ENCODE results near the gene SAV1. TPM values are rescaled to one million over a fixed set of nuclear protein-coding genes. Genes with fewer than 3 reads are reported as not detected.

Gene SAV1
- polyA plus RNA-seq, 1 of the 3 experiments (the other 2 are of a cell fraction): 8.9 TPM

DNA sequence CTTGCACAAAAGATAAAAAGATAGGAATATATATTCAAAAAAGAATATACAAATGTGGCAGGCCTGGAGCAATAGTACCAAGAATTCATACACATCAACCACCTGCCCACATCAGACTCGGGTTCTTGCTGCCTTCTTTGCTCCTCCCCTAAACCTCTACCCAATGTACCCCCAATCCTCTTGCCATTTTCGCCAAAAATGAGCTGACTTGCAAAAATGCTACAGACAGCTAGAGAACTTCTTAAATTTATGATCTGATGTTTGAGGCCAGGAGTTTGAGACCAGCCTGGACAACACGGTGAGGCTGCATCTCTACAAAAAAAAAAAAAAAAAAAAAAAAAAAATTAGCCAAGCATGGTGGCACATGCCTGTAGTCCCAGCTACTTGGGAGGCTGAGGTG, 42.9 kb upstream of the SAV1 start (continued):
- TF ChIP-seq CHD2 (IDR thresholded peaks at IDR 0.05; ENCODE audit: low read length, partially characterized antibody): no peak

DNA sequence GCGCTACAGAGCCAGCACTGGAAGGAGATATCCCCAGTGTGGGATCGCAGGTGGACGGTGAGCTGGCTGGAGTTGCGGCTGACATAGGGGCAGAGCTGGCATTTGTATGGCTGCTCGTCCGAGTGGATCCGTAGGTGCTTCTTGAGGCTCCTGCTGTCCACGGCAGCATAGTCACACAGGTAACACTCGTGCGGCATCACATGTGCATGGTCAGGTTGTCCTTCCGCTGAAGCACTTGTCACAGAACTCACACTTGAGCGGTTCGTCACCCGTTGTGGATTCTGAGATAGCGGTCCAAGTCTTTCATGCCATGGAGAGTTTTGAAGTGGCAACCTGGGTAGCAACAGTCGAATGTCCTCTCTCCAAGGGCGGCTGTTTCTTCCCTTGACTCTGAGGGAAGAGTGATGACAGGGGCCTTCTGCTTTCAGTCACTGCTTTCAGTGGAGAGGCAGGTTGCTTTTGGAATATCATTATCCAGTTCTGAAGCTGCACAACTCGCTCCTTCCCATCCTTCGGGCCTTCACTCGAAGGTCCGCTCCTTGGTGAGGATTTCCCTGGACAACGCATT, 37.0 kb upstream of the SAV1 start:
- H3K9me2 ChIP-seq: no peaks in the 10 kb centered on the region
- H3K79me2 ChIP-seq (ENCODE audit: insufficient read depth): no peaks in the 10 kb centered on the region
- H3K9me3 ChIP-seq: no peaks in the 10 kb centered on the region
- H3K36me3 ChIP-seq (replicated peaks in 1 of 2; ENCODE audit: control insufficient read depth in 1 of 2, insufficient read depth in 2 of 2, low read length in 1 of 2): no peaks in the 10 kb centered on the region
- no peak overlapping the region for H3K4me3 ChIP-seq (ENCODE audit: low read depth in 2 of 2, low read length in 1 of 2)
- H3K4me1 ChIP-seq (ENCODE audit: control insufficient read depth in 1 of 2, insufficient read depth in 2 of 2, low read depth in 1 of 2, low read length in 1 of 2): no peaks in the 10 kb centered on the region
- H3K9ac ChIP-seq: no peak overlapping the region
- H3F3A ChIP-seq (replicated peaks; ENCODE audit: insufficient read depth): no peaks in the 10 kb centered on the region
- TF ChIP-seq JUND (IDR thresholded peaks at IDR 0.05) (no peak), EZH2phosphoT487 (IDR thresholded peaks at IDR 0.05; ENCODE audit: borderline replicate concordance, low read depth) (no peak), FOXJ3 (CRISPR knock-in tag; IDR thresholded peaks at IDR 0.05) (no peak)
- TF ChIP-seq, protein P1, sequence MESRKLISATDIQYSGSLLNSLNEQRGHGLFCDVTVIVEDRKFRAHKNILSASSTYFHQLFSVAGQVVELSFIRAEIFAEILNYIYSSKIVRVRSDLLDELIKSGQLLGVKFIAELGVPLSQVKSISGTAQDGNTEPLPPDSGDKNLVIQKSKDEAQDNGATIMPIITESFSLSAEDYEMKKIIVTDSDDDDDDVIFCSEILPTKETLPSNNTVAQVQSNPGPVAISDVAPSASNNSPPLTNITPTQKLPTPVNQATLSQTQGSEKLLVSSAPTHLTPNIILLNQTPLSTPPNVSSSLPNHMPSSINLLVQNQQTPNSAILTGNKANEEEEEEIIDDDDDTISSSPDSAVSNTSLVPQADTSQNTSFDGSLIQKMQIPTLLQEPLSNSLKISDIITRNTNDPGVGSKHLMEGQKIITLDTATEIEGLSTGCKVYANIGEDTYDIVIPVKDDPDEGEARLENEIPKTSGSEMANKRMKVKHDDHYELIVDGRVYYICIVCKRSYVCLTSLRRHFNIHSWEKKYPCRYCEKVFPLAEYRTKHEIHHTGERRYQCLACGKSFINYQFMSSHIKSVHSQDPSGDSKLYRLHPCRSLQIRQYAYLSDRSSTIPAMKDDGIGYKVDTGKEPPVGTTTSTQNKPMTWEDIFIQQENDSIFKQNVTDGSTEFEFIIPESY (IDR thresholded peaks at IDR 0.05; ENCODE audit: borderline replicate concordance, low read depth): no peak
- TF ChIP-seq, protein P2, sequence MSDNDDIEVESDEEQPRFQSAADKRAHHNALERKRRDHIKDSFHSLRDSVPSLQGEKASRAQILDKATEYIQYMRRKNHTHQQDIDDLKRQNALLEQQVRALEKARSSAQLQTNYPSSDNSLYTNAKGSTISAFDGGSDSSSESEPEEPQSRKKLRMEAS (IDR thresholded peaks at IDR 0.05; ENCODE audit: low read depth): no peak
- DNase-seq: no peak
- no peak overlapping the region for H2AFZ ChIP-seq (ENCODE audit: low read depth)
- no peak overlapping the region for H3K4me2 ChIP-seq
- CTCF ChIA-PET: no interaction called here
- H4K20me1 ChIP-seq (ENCODE audit: insufficient read depth): no peaks in the 10 kb centered on the region
- no peaks in the 10 kb centered on the region for H3K27me3 ChIP-seq (ENCODE audit: insufficient read depth)
- POLR2A ChIA-PET: no interaction called here
- H3K27ac ChIP-seq (ENCODE audit: low read depth in 2 of 2, low read length in 1 of 2): no peak overlapping the region
- 88% methylated on average over 22 of the region's 22 CpGs for WGBS (ENCODE audit: low lambda C conversion rate)

DNA sequence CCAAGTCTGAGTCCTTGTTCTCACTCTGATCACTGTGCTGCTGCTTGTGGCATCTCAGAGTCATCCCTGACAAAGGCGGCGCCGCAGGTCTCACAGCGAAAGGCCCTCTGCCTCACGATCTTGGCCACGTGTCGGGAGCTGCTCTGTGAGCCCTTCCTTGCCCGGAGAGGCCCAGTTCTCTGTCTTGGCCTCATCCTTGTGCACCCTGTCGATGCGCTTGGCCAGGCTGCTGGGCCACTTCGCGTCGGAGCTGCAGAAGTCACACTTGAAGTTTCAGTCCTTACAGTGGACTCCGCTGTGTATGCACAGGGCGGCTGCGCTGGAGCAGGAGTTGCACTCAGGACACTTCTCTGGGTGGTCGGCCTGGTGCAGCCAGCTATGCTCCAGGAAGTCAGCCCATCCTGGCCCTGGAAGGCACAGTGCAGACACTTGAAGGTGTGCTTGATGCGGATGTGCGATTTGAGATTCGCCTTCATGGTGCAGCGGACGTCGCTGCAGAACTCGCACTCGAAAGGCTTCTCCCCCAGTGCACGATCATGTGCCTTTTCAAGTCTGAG, 36.4 kb upstream of the SAV1 start:
- no peaks in the 10 kb centered on the region for H3F3A ChIP-seq (replicated peaks; ENCODE audit: insufficient read depth)
- no peaks in the 10 kb centered on the region for H3K79me2 ChIP-seq (ENCODE audit: insufficient read depth)
- no peaks in the 10 kb centered on the region for H3K27me3 ChIP-seq (ENCODE audit: insufficient read depth)
- H3K36me3 ChIP-seq (replicated peaks in 1 of 2; ENCODE audit: control insufficient read depth in 1 of 2, insufficient read depth in 2 of 2, low read length in 1 of 2): no peaks in the 10 kb centered on the region
- TF ChIP-seq, protein P3, sequence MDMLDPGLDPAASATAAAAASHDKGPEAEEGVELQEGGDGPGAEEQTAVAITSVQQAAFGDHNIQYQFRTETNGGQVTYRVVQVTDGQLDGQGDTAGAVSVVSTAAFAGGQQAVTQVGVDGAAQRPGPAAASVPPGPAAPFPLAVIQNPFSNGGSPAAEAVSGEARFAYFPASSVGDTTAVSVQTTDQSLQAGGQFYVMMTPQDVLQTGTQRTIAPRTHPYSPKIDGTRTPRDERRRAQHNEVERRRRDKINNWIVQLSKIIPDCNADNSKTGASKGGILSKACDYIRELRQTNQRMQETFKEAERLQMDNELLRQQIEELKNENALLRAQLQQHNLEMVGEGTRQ (IDR thresholded peaks at IDR 0.05; ENCODE audit: borderline replicate concordance, low read depth, low read length): no peak
- TF ChIP-seq YY1 (IDR thresholded peaks at IDR 0.05; ENCODE audit: low read depth): no peak
- TF ChIP-seq EZH2phosphoT487 (IDR thresholded peaks at IDR 0.05; ENCODE audit: borderline replicate concordance, low read depth): no peak
- TF ChIP-seq NFIC (IDR thresholded peaks at IDR 0.05; ENCODE audit: borderline replicate concordance): no peak
- TF ChIP-seq RXRA (IDR thresholded peaks at IDR 0.05; ENCODE audit: borderline replicate concordance, low read depth): no peak
- TF ChIP-seq, protein P4, sequence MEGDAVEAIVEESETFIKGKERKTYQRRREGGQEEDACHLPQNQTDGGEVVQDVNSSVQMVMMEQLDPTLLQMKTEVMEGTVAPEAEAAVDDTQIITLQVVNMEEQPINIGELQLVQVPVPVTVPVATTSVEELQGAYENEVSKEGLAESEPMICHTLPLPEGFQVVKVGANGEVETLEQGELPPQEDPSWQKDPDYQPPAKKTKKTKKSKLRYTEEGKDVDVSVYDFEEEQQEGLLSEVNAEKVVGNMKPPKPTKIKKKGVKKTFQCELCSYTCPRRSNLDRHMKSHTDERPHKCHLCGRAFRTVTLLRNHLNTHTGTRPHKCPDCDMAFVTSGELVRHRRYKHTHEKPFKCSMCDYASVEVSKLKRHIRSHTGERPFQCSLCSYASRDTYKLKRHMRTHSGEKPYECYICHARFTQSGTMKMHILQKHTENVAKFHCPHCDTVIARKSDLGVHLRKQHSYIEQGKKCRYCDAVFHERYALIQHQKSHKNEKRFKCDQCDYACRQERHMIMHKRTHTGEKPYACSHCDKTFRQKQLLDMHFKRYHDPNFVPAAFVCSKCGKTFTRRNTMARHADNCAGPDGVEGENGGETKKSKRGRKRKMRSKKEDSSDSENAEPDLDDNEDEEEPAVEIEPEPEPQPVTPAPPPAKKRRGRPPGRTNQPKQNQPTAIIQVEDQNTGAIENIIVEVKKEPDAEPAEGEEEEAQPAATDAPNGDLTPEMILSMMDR (IDR thresholded peaks at IDR 0.05): no peak
- no peak for TF ChIP-seq TCF12 (IDR thresholded peaks at IDR 0.05)
- TF ChIP-seq EP300 (IDR thresholded peaks at IDR 0.05; ENCODE audit: borderline replicate concordance in 1 of 2, low read depth in 1 of 2, low read length in 1 of 2): no peak
- TF ChIP-seq, protein P5, sequence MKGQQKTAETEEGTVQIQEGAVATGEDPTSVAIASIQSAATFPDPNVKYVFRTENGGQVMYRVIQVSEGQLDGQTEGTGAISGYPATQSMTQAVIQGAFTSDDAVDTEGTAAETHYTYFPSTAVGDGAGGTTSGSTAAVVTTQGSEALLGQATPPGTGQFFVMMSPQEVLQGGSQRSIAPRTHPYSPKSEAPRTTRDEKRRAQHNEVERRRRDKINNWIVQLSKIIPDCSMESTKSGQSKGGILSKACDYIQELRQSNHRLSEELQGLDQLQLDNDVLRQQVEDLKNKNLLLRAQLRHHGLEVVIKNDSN (IDR thresholded peaks at IDR 0.05; ENCODE audit: borderline replicate concordance, low read depth): no peak
- no peak overlapping the region for H3K4me2 ChIP-seq
- H3K27ac ChIP-seq (ENCODE audit: low read depth in 2 of 2, low read length in 1 of 2): no peak overlapping the region
- no peak for DNase-seq
- 97% methylated on average over 19 of the region's 26 CpGs for WGBS (ENCODE audit: low lambda C conversion rate)
- CTCF ChIA-PET: no interaction called here
- POLR2A ChIA-PET: no interaction called here
- H3K4me1 ChIP-seq (ENCODE audit: control insufficient read depth in 1 of 2, insufficient read depth in 2 of 2, low read depth in 1 of 2, low read length in 1 of 2): no peaks in the 10 kb centered on the region
- no peak overlapping the region for H3K4me3 ChIP-seq (ENCODE audit: low read depth in 2 of 2, low read length in 1 of 2)
- H3K9ac ChIP-seq: no peak overlapping the region
- no peak overlapping the region for H2AFZ ChIP-seq (ENCODE audit: low read depth)
- no peaks in the 10 kb centered on the region for H3K9me3 ChIP-seq
- no peaks in the 10 kb centered on the region for H3K9me2 ChIP-seq
- no peaks in the 10 kb centered on the region for H4K20me1 ChIP-seq (ENCODE audit: insufficient read depth)

Data from SK-N-SH (cell line).